ENCODE measurements around the gene TMEM217. TPM values are rescaled to one million over a fixed set of nuclear protein-coding genes. Genes with fewer than 3 reads are reported as not detected.

TMEM217 gene
- total RNA-seq, 4 donors from 2014 or later: 0.41 to 1.4 (median 1.1) TPM; not detected in 1

DNA sequence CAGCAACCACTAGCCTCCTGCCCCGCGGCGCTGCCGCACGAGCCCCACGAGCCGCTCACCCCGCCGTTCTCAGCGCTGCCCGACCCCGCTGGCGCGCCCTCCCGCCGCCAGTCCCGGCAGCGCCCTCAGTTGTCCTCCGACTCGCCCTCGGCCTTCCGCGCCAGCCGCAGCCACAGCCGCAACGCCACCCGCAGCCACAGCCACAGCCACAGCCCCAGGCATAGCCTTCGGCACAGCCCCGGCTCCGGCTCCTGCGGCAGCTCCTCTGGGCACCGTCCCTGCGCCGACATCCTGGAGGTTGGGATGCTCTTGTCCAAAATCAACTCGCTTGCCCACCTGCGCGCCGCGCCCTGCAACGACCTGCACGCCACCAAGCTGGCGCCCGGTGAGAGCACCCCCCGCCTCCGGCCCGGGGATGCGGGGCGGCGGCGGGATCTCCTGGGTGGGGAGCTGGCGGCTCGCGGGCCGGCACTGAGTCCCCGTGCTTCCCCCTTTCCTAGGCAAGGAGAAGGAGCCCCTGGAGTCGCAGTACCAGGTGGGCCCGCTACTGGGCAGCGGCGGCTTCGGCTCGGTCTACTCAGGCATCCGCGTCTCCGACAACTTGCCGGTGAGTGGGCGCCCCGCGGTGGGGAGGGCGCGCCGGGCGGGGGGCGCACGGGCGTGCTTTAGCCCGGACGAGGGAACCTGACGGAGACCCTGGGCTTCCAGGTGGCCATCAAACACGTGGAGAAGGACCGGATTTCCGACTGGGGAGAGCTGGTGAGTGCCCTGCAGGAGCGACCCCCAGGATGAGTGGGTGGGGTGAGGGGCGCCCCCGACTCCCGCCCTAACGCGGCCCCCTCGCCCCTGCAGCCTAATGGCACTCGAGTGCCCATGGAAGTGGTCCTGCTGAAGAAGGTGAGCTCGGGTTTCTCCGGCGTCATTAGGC, 87.4 kb downstream of the TMEM217 start:
- Histone ChIP-seq H3K36me3 (peaks cover 0 to 27% (median 15%) of the 10 kb centered on the region in 4 donors), H3K27ac (peak overlapping the region; percentile 96 to 98 (median 96)), H3K27me3 (no peaks in the 10 kb centered on the region), H3K9me3 (no peaks in the 10 kb centered on the region), H3K4me3 (peak overlapping the region; percentile 78 to 92 (median 88)), H3K4me1 (peaks cover 14 to 51% (median 22%) of the 10 kb centered on the region in 4 donors)
- DNase-seq: peak; percentile 59
- in situ Hi-C loops (cut with MboI; ENCODE audit: low pct_ligation_motif_present in 1 of 4, low pct_unique_long_range_greater_than_20kb in 1 of 4, low sequenced_read_pairs in 3 of 4): loop anchor here (5.0 kb wide), 1 partner anchor 118 kb away; no protein-coding TSS in a partner anchor
- TF ChIP-seq POLR2AphosphoS5 (IDR thresholded peaks at IDR 0.05) (peak in 1 of 3 donors; percentile 34), POLR2A (IDR thresholded peaks at IDR 0.05) (peak; percentile 76), EP300 (IDR thresholded peaks at IDR 0.05; ENCODE audit: low read depth) (no peak)
- TF ChIP-seq, protein P1, sequence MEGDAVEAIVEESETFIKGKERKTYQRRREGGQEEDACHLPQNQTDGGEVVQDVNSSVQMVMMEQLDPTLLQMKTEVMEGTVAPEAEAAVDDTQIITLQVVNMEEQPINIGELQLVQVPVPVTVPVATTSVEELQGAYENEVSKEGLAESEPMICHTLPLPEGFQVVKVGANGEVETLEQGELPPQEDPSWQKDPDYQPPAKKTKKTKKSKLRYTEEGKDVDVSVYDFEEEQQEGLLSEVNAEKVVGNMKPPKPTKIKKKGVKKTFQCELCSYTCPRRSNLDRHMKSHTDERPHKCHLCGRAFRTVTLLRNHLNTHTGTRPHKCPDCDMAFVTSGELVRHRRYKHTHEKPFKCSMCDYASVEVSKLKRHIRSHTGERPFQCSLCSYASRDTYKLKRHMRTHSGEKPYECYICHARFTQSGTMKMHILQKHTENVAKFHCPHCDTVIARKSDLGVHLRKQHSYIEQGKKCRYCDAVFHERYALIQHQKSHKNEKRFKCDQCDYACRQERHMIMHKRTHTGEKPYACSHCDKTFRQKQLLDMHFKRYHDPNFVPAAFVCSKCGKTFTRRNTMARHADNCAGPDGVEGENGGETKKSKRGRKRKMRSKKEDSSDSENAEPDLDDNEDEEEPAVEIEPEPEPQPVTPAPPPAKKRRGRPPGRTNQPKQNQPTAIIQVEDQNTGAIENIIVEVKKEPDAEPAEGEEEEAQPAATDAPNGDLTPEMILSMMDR (IDR thresholded peaks at IDR 0.05): peak in 4 of 5 experiments; percentile 37 to 57 (median 43)
- 0% methylated on average over 48 of the region's 92 CpGs; no CpG with 5 or more reads in 1 of the 2 donors for WGBS, 2 donors (ENCODE audit: low coverage in 1 of 2)
- intact Hi-C loops (cut with DNase I; ENCODE audit: low total_unique reads): loop anchor here (2.0 to 5.0 kb wide), 3 partner anchors 38 to 120 kb away; no protein-coding TSS in a partner anchor

DNA sequence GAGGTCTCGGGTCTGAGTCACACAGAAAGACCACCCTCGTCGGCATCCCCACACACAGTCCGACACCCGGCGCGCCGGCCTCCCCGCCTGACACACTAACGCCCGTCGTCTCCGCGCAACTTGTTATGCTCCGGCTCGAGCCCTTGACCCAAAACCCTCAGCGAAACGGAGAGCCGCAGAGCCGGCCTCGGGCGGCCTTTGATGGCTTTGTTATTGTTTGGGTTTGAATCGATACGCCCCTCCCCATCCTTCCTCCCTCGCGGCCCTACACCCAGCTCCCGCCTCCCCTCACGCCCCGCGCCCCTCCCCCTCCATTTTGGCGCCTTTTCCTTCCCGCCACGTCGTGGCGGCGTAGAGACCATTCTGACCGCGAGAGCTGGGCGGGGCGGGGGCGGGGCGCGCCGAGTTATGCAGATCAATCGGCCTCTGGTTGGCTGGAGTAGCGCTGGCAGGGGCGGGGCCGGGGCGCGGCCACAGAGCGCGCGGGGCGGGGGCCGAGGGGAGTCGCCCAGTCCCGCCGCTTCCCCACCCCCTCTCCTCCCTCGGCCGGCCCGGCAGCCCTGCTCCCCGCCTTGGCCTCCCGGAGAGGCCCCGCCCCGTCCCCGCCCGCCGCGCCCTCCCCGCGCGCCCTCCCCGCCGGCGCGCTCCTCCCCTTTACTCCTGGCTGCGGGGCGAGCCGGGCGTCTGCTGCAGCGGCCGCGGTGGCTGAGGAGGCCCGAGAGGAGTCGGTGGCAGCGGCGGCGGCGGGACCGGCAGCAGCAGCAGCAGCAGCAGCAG, 88.3 kb downstream of the TMEM217 start, which contains the start of gene PIM1:
TSS of gene PIM1 (plus strand) at position 657 of the 777 bp plus-strand sequence. CDS start 424 bp downstream, outside the sequence.
- Histone ChIP-seq H3K9me3 (no peaks in the 10 kb centered on the region), H3K36me3 (peaks cover 0 to 20% (median 11%) of the 10 kb centered on the region in 4 donors), H3K4me3 (peak within 1 kb of the TSS; percentile 78 to 92 (median 88)), H3K27ac (peak within 1 kb of the TSS; percentile 96 to 98 (median 96)), H3K27me3 (no peaks in the 10 kb centered on the region), H3K4me1 (peaks cover 13 to 44% (median 21%) of the 10 kb centered on the region in 4 donors)
- intact Hi-C loops (cut with DNase I; ENCODE audit: low total_unique reads): loop anchor here (2.0 to 5.0 kb wide), 3 partner anchors 37 to 119 kb away; no protein-coding TSS in a partner anchor
- in situ Hi-C loops (cut with MboI; ENCODE audit: low pct_ligation_motif_present in 1 of 4, low pct_unique_long_range_greater_than_20kb in 1 of 4, low sequenced_read_pairs in 3 of 4): loop anchor here (5.0 kb wide), 1 partner anchor 117 kb away; no protein-coding TSS in a partner anchor
- WGBS, 2 donors (ENCODE audit: low coverage in 1 of 2): 0% methylated on average over 57 of the region's 90 CpGs; no CpG with 5 or more reads in 1 of the 2 donors
- DNase-seq: peak; percentile 99
- TF ChIP-seq POLR2AphosphoS5 (IDR thresholded peaks at IDR 0.05): peak; percentile 95 to 98 (median 96)
- peak; percentile 60 for TF ChIP-seq POLR2A (IDR thresholded peaks at IDR 0.05)
- TF ChIP-seq EP300 (IDR thresholded peaks at IDR 0.05; ENCODE audit: low read depth): no peak
- TF ChIP-seq, protein P1 (IDR thresholded peaks at IDR 0.05): peak in 1 of 5 experiments; percentile 6

DNA sequence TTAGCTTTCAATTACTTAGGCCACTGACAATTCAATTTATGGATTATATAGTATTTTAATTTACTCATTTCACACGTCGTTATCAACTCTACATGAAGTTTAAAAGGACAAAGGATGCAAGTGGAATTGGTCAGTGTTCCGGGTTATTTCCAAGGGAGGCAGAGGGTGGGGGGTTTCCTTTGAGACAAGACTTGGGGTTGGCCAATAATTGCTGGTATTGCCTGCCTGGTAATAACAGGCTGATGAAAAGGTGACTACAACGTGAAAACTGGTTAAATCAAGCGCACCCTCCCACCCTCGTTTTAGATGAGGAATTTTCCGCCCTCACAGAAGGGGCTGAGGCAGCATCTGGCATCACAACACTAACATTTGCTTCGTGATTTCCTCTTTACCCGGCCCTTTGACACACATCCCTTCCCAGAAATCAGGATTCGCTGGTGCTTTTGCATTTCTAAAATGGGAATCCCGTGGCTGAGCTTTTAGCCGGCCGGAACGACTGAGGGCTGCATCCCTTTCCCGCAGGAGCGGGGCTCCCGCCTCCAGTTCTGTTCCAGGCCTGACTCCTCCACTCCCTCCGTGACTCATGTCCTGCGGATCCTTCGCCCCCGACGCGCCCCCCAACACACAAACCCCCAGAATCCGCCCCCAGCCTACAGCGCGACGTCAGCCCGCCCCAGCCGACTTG, 89.0 kb downstream of the TMEM217 start:
- in situ Hi-C loops (cut with MboI; ENCODE audit: low pct_ligation_motif_present in 1 of 4, low pct_unique_long_range_greater_than_20kb in 1 of 4, low sequenced_read_pairs in 3 of 4): no loop called here
- intact Hi-C loops (cut with DNase I; ENCODE audit: low total_unique reads): no loop called here
- Histone ChIP-seq H3K4me1 (peaks cover 13 to 37% (median 17%) of the 10 kb centered on the region in 4 donors), H3K4me3 (peak overlapping the region; percentile 36 to 91 (median 50)), H3K27ac (peak overlapping the region; percentile 95 to 98 (median 96)), H3K36me3 (peaks cover 0 to 13% (median 7%) of the 10 kb centered on the region in 4 donors), H3K27me3 (no peaks in the 10 kb centered on the region), H3K9me3 (no peaks in the 10 kb centered on the region)
- peak in 1 of 3 donors; percentile 26 for TF ChIP-seq POLR2AphosphoS5 (IDR thresholded peaks at IDR 0.05)
- no peak for TF ChIP-seq POLR2A (IDR thresholded peaks at IDR 0.05)
- TF ChIP-seq EP300 (IDR thresholded peaks at IDR 0.05; ENCODE audit: low read depth): peak; percentile 12
- TF ChIP-seq, protein P1 (IDR thresholded peaks at IDR 0.05): no peak
- 5 to 24% methylated on average over 8 to 29 of the region's 29 CpGs for WGBS, 2 donors (ENCODE audit: low coverage in 1 of 2)
- DNase-seq: no peak
